Heart left ventricle (tissue), 13 donors: ENCODE data around the gene CEP290.

Source experiments
- CTCF ChIP-seq, 12 donors: fragments of 200-600 bp; sonication (generic) in 4 of 12; IDR thresholded peaks; one replicate each; pipeline versions ENCODE4 v1.5.0 to v1.8.0; 2018 to 2022; ENCODE audit warnings: antibody characterized with exemption in 12 of 12, mild to moderate bottlenecking in 5 of 12
- POLR2A ChIP-seq, 2 donors: fragments of 450-650 bp; IDR thresholded peaks; one replicate each; pipeline ENCODE4 v1.6.1; 2017; ENCODE audit warnings: antibody characterized with exemption in 2 of 2, mild to moderate bottlenecking in 2 of 2, moderate library complexity in 2 of 2
- donor health status: ischemic (EF 13 %, LVEDD 7.1; RV severe dilation, severe dysfunction).
- donor health status: DM: no; HTN: yes; CAD: no.
- donor health status: DM: no; HTN: no; CAD: no.
- donor health status: ischemic (EF 25% LVEDD 6.9; RV normal size, moderate dysfunction).
- donor health status: ischemic (EF 25% LVEDD 5.7; RV mildly dilated, moderate dysfunction).
- donor health status: ischemic (EF 35%, LVEDD 5.7; RV mildly dilated, moderate dysfunction).
- donor health status: nonischemic (EF 11% LVEDD 7.7; RV severe dilation, severe dysfunction).
- donor health status: DM: yes; HTN: yes; CAD: no.
- donor health status: PGD.
- donor health status: ischemic (EF 29% LVEDD 5.4; RV normal size, mild dysfunction).
- donor health status: nonischemic (EF 23%, LVEDD 6.1; RV moderate dilation, normal function).

- TF ChIP-seq POLR2A (IDR thresholded peaks at IDR 0.05) (no peak), CTCF (IDR thresholded peaks at IDR 0.05) (no peak)
Observed at GRCh38 chr12:88142610-88142991, 713 bp upstream of the CEP290 start.
